Activated T-helper 17 cell treated with anti-CD3 and anti-CD28 coated beads, Interleukin-2, amount 50 U/mL, for 72 hours (primary cell): Measurements from ENCODE around the gene ATP2B2. TPM values are rescaled to one million over a fixed set of nuclear protein-coding genes. Genes with fewer than 3 reads are reported as not detected.

Experiments used
- ATAC-seq: fragments of 150-1000 bp; cut with Tn5 transposase; replicated peaks from 2 replicates; pipeline ENCODE4 v1.10.0; 2021; ENCODE audit warnings: mild to moderate bottlenecking, moderate library complexity
- H3K27ac Mint-ChIP-seq: one replicate; pipeline ENCODE4 v1.8.0; 2022; ENCODE audit warnings: mixed read lengths
- H3K27me3 Mint-ChIP-seq: one replicate; pipeline ENCODE4 v1.8.0; 2022; ENCODE audit warnings: mixed read lengths
- H3K36me3 Mint-ChIP-seq: one replicate; pipeline ENCODE4 v1.8.0; 2022; ENCODE audit warnings: low read depth, mild to moderate bottlenecking, mixed read lengths
- H3K4me1 Mint-ChIP-seq: one replicate; pipeline ENCODE4 v1.8.0; 2022; ENCODE audit warnings: mixed read lengths
- H3K4me3 Mint-ChIP-seq: one replicate; pipeline ENCODE4 v1.8.0; 2022; ENCODE audit warnings: mild to moderate bottlenecking, mixed read lengths
- H3K9me3 Mint-ChIP-seq: one replicate; pipeline ENCODE4 v1.8.0; 2022; ENCODE audit warnings: mixed read lengths
- total RNA-seq, 2 donors: library from RNA; stranded (reverse); gene quantifications; one replicate each; pipeline ENCODE4 v1.2.3, GENCODE V29; 2022

Gene ATP2B2
- total RNA-seq, 2 donors from 2014 or later: not detected

DNA sequence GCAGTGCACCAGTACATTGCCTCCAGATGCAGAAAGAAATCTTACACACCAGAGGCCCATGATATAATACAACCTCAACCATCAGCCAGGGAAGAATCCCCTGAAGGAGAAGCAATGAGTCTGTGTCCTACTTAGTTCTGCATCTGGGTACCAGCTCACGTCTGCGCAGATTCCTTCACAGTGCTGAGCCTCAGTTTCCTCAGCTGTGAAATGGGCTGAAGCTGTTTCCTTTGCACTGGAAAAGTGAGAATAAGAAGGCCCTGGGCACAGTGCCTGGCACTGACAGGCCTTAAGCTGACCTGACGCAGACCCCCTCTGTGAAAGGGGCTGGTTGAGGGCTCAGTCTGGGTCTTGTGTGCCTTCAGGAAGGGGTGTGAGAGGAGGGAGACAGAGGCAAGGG lies 20.7 kb downstream of the ATP2B2 start:
- Mint-ChIP-seq H3K36me3 (no peaks in the 10 kb centered on the region), H3K4me1 (no peaks in the 10 kb centered on the region), H3K27ac (no peak overlapping the region), H3K9me3 (no peaks in the 10 kb centered on the region), H3K4me3 (no peak overlapping the region), H3K27me3 (no peaks in the 10 kb centered on the region)
- ATAC-seq: no peak

DNA sequence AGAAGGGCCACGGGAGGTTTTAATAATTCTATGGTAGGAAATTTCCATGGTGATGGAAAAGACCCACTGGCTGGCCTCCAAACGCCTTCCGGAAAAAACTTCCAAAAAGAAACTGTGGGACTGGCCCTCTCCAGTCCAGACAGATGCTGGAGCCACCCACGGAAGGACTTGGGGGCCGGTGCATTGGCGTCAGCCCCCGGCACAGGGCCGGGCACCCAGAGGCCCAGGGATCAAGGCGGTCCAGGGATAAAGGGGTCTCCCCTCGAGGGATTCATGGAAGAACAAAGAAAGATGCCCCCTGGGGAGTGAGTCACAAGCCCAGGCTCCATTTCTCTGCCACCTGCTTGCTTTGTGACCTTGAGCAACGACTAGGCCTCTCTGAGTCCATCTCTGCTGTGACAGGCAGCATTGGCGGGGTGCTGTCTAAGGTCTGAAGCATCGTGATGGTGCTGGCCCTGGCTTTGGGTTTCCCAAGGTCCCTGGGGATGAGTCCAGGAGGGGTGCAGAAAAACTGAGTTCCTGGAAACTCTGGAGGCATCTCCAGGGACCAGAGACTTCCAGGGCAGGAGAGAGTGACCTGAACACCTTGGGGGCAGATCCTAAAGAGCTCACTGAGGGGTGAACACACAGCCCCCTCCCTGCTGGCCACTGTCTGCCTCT lies 21.6 kb downstream of the ATP2B2 start:
- Mint-ChIP-seq H3K27ac (no peak overlapping the region), H3K27me3 (no peaks in the 10 kb centered on the region), H3K36me3 (no peaks in the 10 kb centered on the region), H3K4me3 (no peak overlapping the region), H3K9me3 (no peaks in the 10 kb centered on the region), H3K4me1 (no peaks in the 10 kb centered on the region)
- ATAC-seq: no peak

- no peaks in the 10 kb centered on the region for H3K27me3 Mint-ChIP-seq
- no peak for ATAC-seq
- H3K27ac Mint-ChIP-seq: no peak overlapping the region
- no peaks in the 10 kb centered on the region for H3K4me1 Mint-ChIP-seq
- H3K4me3 Mint-ChIP-seq: no peak overlapping the region
- no peaks in the 10 kb centered on the region for H3K9me3 Mint-ChIP-seq
- H3K36me3 Mint-ChIP-seq: no peaks in the 10 kb centered on the region
Measured at GRCh38 chr3:10483364-10483675, 22.1 kb downstream of the ATP2B2 start.

GRCh38 chr3:10482631-10483363 lies 22.6 kb downstream of the ATP2B2 start:
- H3K27ac Mint-ChIP-seq: no peak overlapping the region
- no peaks in the 10 kb centered on the region for H3K36me3 Mint-ChIP-seq
- no peaks in the 10 kb centered on the region for H3K4me1 Mint-ChIP-seq
- H3K27me3 Mint-ChIP-seq: no peaks in the 10 kb centered on the region
- no peaks in the 10 kb centered on the region for H3K9me3 Mint-ChIP-seq
- ATAC-seq: no peak
- no peak overlapping the region for H3K4me3 Mint-ChIP-seq

- Mint-ChIP-seq H3K27me3 (no peaks in the 10 kb centered on the region), H3K36me3 (no peaks in the 10 kb centered on the region), H3K27ac (no peak overlapping the region), H3K4me3 (no peak overlapping the region), H3K9me3 (no peaks in the 10 kb centered on the region), H3K4me1 (no peaks in the 10 kb centered on the region)
- no peak for ATAC-seq
Measured at GRCh38 chr3:10480871-10481378, 24.5 kb downstream of the ATP2B2 start.

GRCh38 chr3:10479311-10479710 lies 26.1 kb downstream of the ATP2B2 start:
- no peak overlapping the region for H3K27ac Mint-ChIP-seq
- no peak overlapping the region for H3K4me3 Mint-ChIP-seq
- no peak for ATAC-seq
- no peaks in the 10 kb centered on the region for H3K27me3 Mint-ChIP-seq
- H3K36me3 Mint-ChIP-seq: no peaks in the 10 kb centered on the region
- H3K9me3 Mint-ChIP-seq: no peaks in the 10 kb centered on the region
- H3K4me1 Mint-ChIP-seq: no peaks in the 10 kb centered on the region

DNA sequence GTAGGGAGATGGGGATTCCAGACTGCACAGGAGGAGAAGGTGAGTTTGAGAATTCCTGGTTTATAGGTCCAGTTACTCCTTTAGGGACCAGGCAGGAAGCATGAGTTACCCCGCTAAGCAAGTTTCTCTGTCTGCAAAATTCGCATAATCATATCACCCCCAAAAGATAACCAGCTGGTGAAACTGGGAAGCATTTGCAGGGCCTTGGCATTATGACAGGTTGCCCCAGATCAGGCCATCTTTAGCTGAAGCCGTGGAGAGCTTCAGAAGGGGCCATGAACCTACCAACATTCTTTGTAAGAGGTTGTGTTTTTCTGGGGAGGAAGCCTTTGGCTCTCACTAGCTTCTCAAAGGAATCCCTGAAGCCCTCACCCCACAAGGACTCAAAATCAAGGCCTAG lies 29.4 kb downstream of the ATP2B2 start:
- no peak overlapping the region for H3K4me3 Mint-ChIP-seq
- H3K27me3 Mint-ChIP-seq: peaks cover 5% of the 10 kb centered on the region
- no peak for ATAC-seq
- peaks cover 4% of the 10 kb centered on the region for H3K4me1 Mint-ChIP-seq
- H3K9me3 Mint-ChIP-seq: no peaks in the 10 kb centered on the region
- H3K27ac Mint-ChIP-seq: no peak overlapping the region
- H3K36me3 Mint-ChIP-seq: no peaks in the 10 kb centered on the region

GRCh38 chr3:10474847-10475246 lies 30.5 kb downstream of the ATP2B2 start:
- Mint-ChIP-seq H3K4me1 (peaks cover 4% of the 10 kb centered on the region), H3K27ac (no peak overlapping the region), H3K9me3 (no peaks in the 10 kb centered on the region), H3K27me3 (peaks cover 10% of the 10 kb centered on the region), H3K4me3 (no peak overlapping the region), H3K36me3 (no peaks in the 10 kb centered on the region)
- ATAC-seq: no peak

GRCh38 chr3:10474275-10474646 lies 31.1 kb downstream of the ATP2B2 start:
- H3K9me3 Mint-ChIP-seq: no peaks in the 10 kb centered on the region
- peaks cover 4% of the 10 kb centered on the region for H3K4me1 Mint-ChIP-seq
- peaks cover 14% of the 10 kb centered on the region for H3K27me3 Mint-ChIP-seq
- H3K27ac Mint-ChIP-seq: no peak overlapping the region
- no peaks in the 10 kb centered on the region for H3K36me3 Mint-ChIP-seq
- no peak for ATAC-seq
- H3K4me3 Mint-ChIP-seq: no peak overlapping the region

DNA sequence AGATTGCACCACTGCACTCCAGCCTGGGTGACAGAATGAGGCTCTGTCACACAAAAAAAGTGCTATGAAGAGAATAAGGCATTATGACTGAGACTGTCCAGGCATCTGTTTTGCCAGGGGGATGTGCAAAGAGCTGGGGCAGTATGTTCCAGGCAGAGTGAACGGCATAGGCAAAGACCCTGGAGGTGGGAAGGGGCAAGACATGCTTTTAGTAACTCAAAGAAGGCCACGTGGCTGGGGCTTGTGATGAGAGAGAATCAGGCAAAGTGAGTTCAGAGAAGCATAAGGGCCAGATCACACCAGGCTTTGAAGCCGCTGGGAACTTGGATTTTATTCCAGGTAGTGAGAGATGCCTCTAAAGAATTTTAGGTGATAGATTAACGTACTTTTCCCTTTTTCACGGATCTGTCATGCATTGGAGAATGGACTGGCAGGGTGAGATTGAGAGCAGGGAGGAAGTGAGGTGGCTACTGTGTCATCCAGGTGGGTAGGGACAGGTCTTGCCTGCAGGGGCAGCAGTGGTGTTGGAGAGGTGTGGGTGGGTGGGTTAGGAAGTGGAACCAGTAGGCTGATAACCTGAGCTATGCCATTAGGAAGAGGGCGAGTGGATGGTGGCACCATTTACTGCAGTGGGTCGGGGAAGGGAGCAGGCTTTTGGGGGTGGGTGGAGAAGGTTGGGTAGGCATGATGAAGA lies 31.7 kb downstream of the ATP2B2 start:
- H3K4me1 Mint-ChIP-seq: peaks cover 4% of the 10 kb centered on the region
- no peaks in the 10 kb centered on the region for H3K36me3 Mint-ChIP-seq
- H3K27ac Mint-ChIP-seq: no peak overlapping the region
- H3K4me3 Mint-ChIP-seq: no peak overlapping the region
- no peak for ATAC-seq
- H3K27me3 Mint-ChIP-seq: peaks cover 16% of the 10 kb centered on the region
- H3K9me3 Mint-ChIP-seq: no peaks in the 10 kb centered on the region

DNA sequence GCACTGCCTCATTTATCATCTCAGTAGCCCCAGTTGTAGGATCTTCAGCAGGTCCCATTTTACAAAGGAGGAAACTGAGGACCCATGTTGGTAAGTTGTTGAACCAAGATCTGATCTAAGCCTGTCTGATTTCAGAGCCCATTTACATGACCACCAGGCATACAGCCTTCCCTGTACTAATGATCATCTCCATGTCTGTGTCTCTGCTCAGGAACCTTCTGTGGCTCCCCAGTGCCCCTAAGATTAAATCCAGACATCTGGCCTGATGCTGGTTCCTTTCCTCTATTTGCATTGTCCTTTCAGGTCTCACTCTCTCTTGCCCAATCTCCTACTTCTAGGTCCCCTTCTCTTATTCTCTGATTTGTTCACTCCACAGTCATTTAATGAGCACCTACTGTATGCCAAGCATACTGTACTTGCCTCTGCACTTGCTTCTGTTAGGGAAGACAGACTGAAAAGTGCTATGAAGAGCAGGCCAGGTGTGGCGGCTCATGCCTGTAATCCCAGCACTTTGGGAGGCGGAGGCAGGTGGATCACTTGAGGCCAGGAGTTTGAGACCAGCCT lies 32.4 kb downstream of the ATP2B2 start:
- Mint-ChIP-seq H3K36me3 (no peaks in the 10 kb centered on the region), H3K9me3 (no peaks in the 10 kb centered on the region), H3K4me1 (peaks cover 4% of the 10 kb centered on the region), H3K27ac (no peak overlapping the region), H3K27me3 (peaks cover 20% of the 10 kb centered on the region), H3K4me3 (no peak overlapping the region)
- no peak for ATAC-seq

- Mint-ChIP-seq H3K27ac (no peak overlapping the region), H3K4me3 (no peak overlapping the region), H3K36me3 (no peaks in the 10 kb centered on the region), H3K9me3 (no peaks in the 10 kb centered on the region), H3K4me1 (peaks cover 4% of the 10 kb centered on the region), H3K27me3 (peaks cover 20% of the 10 kb centered on the region)
- ATAC-seq: peak; percentile 24
Measured at GRCh38 chr3:10471054-10471688, 34.2 kb downstream of the ATP2B2 start.

GRCh38 chr3:10470120-10471053 lies 35.0 kb downstream of the ATP2B2 start:
- Mint-ChIP-seq H3K27me3 (peaks cover 22% of the 10 kb centered on the region), H3K4me3 (no peak overlapping the region), H3K4me1 (peaks cover 4% of the 10 kb centered on the region), H3K27ac (no peak overlapping the region), H3K9me3 (no peaks in the 10 kb centered on the region), H3K36me3 (no peaks in the 10 kb centered on the region)
- no peak for ATAC-seq
